Adrenal gland (tissue), 5 donors: ENCODE measurements around the gene RFC1.

Experiments
- CTCF ChIP-seq, 6 experiments: fragments of 450-650 bp in 4 of 6; fragments of 200-600 bp in 2 of 6; sonication (generic) in 1 of 6; IDR thresholded peaks; 1 replicate in 5 of 6; 2 replicates in 1 of 6; pipeline versions ENCODE4 v1.5.1 to v1.8.0; 2016 to 2021; ENCODE audit warnings: antibody characterized with exemption in 6 of 6, mild to moderate bottlenecking in 2 of 6, moderate library complexity in 1 of 6
- POLR2A ChIP-seq, 2 donors: fragments of 450-650 bp; IDR thresholded peaks; one replicate each; pipeline ENCODE4 v1.6.1; 2017; ENCODE audit warnings: antibody characterized with exemption in 2 of 2, mild to moderate bottlenecking in 2 of 2, moderate library complexity in 1 of 2
- donor health status: DM: no; HTN: no; CAD: no.

- TF ChIP-seq CTCF (IDR thresholded peaks at IDR 0.05) (no peak), POLR2A (IDR thresholded peaks at IDR 0.05) (no peak)
Measured at GRCh38 chr4:39384563-39384962, 18.4 kb upstream of the RFC1 start.
